HG02798 (cell line): Measurements from ENCODE around the gene SNRK.

ENCODE experiments used
- ATAC-seq: cut with Tn5 transposase; IDR thresholded peaks from one replicate; pipeline ENCODE4 v1.9.1; 2021; ENCODE audit warnings: mild to moderate bottlenecking; ENCODE audit not compliant: unreplicated experiment, poor library complexity

The SNRK gene

GRCh38 chr3:43268636-43269035 lies 17.7 kb upstream of the SNRK start:
- ATAC-seq, result no peak

GRCh38 chr3:43270078-43270477 lies 16.3 kb upstream of the SNRK start:
- ATAC-seq, result no peak

GRCh38 chr3:43273416-43273815 lies 12.9 kb upstream of the SNRK start:
- ATAC-seq, result no peak

GRCh38 chr3:43279082-43279481 lies 7.3 kb upstream of the SNRK start:
- no peak for ATAC-seq

GRCh38 chr3:43279532-43279931 lies 6.8 kb upstream of the SNRK start:
- no peak for ATAC-seq

GRCh38 chr3:43281020-43281419 lies 5.3 kb upstream of the SNRK start:
- no peak for ATAC-seq

- no peak for ATAC-seq
These were observed 2.2 kb upstream of the SNRK start for GRCh38 chr3:43284171-43284570.

- no peak for ATAC-seq
These were observed 696 bp upstream of the SNRK start for GRCh38 chr3:43285644-43286043.

GRCh38 chr3:43286841-43287499 lies 630 bp downstream of the SNRK start:
- ATAC-seq, result peak; percentile 45

GRCh38 chr3:43287500-43287873 lies 1.1 kb downstream of the SNRK start:
- no peak for ATAC-seq

GRCh38 chr3:43288366-43288765 lies 2.0 kb downstream of the SNRK start:
- peak; percentile 29 for ATAC-seq

GRCh38 chr3:43288850-43289249 lies 2.5 kb downstream of the SNRK start:
- no peak for ATAC-seq

- ATAC-seq, result no peak
These were observed 3.1 kb downstream of the SNRK start for GRCh38 chr3:43289401-43289800.

GRCh38 chr3:43289841-43290470 lies 3.6 kb downstream of the SNRK start:
- ATAC-seq, result no peak

GRCh38 chr3:43290956-43291355 lies 4.6 kb downstream of the SNRK start:
- ATAC-seq, result no peak

GRCh38 chr3:43291546-43291945 lies 5.2 kb downstream of the SNRK start:
- no peak for ATAC-seq

- no peak for ATAC-seq
These were observed 8.6 kb downstream of the SNRK start for GRCh38 chr3:43294975-43295374.

- peak; percentile 82 for ATAC-seq
These were observed 10.2 kb downstream of the SNRK start for GRCh38 chr3:43296565-43296964.

GRCh38 chr3:43298292-43298691 lies 12.0 kb downstream of the SNRK start:
- ATAC-seq, result no peak

GRCh38 chr3:43298761-43299160 lies 12.4 kb downstream of the SNRK start:
- ATAC-seq, result no peak

GRCh38 chr3:43302116-43302880 lies 16.0 kb downstream of the SNRK start:
- ATAC-seq, result no peak

- ATAC-seq, result no peak
These were observed 17.8 kb downstream of the SNRK start for GRCh38 chr3:43304126-43304525.
